Trophoblast cell (in vitro differentiated cells and primary cell): ENCODE measurements around the gene DAAM1.

ENCODE experiments used
- DNase-seq, 2 donors: peaks; one replicate each; pipeline ENCODE4 v3.0.0-alpha.2; 2016
- H2AFZ ChIP-seq: 2 replicates; pipeline ENCODE4 v1.6.1; 2013; ENCODE audit warnings: low read length, moderate library complexity, mild to moderate bottlenecking; ENCODE audit not compliant: insufficient read depth, poor library complexity
- H2AK5ac ChIP-seq: 2 replicates; pipeline ENCODE4 v1.6.1; 2013; ENCODE audit warnings: mild to moderate bottlenecking, low read length
- H2BK120ac ChIP-seq: 2 replicates; pipeline ENCODE4 v1.6.1; 2013; ENCODE audit warnings: low read length, mild to moderate bottlenecking, moderate library complexity; ENCODE audit not compliant: insufficient read depth, poor library complexity
- H2BK12ac ChIP-seq: 2 replicates; pipeline ENCODE4 v1.6.1; 2013; ENCODE audit warnings: mild to moderate bottlenecking, low read length, moderate library complexity
- H2BK5ac ChIP-seq: 2 replicates; pipeline ENCODE4 v1.6.1; 2013; ENCODE audit warnings: low read length, low read depth, moderate library complexity, mild to moderate bottlenecking; ENCODE audit not compliant: poor library complexity
- H3K14ac ChIP-seq: 2 replicates; pipeline ENCODE4 v1.6.1; 2013; ENCODE audit warnings: mild to moderate bottlenecking, low read length
- H3K18ac ChIP-seq: 2 replicates; pipeline ENCODE4 v1.6.1; 2013; ENCODE audit warnings: mild to moderate bottlenecking, low read length
- H3K23ac ChIP-seq: 2 replicates; pipeline ENCODE4 v1.6.1; 2013; ENCODE audit warnings: low read length
- H3K27ac ChIP-seq: 2 replicates; pipeline ENCODE4 v1.5.1; 2013; ENCODE audit warnings: low read depth, mild to moderate bottlenecking, inconsistent platforms, low read length, moderate library complexity
- H3K27me3 ChIP-seq: 2 replicates; pipeline ENCODE4 v1.6.1; 2013; ENCODE audit warnings: inconsistent platforms, mild to moderate bottlenecking, low read length, moderate library complexity; ENCODE audit not compliant: insufficient read depth
- H3K36me3 ChIP-seq, 2 experiments: 1 replicate in 1 of 2; 2 replicates in 1 of 2; pipeline ENCODE4 v1.6.1; 2013; ENCODE audit warnings: low read length in 2 of 2, mild to moderate bottlenecking in 2 of 2, moderate library complexity in 1 of 2; ENCODE audit not compliant: insufficient read depth in 2 of 2, control insufficient read depth in 1 of 2
- H3K4ac ChIP-seq: 2 replicates; pipeline ENCODE4 v1.6.1; 2013; ENCODE audit warnings: low read depth, mild to moderate bottlenecking, low read length, moderate library complexity
- H3K4me1 ChIP-seq, 2 experiments: 1 replicate in 1 of 2; 2 replicates in 1 of 2; pipeline ENCODE4 v1.6.1; 2013; ENCODE audit warnings: low read length in 2 of 2, mild to moderate bottlenecking in 2 of 2, moderate library complexity in 1 of 2; ENCODE audit not compliant: insufficient read depth in 2 of 2, control insufficient read depth in 1 of 2
- H3K4me2 ChIP-seq: 2 replicates; pipeline ENCODE4 v1.6.1; 2013; ENCODE audit warnings: inconsistent platforms, mild to moderate bottlenecking, low read length, moderate library complexity
- H3K4me3 ChIP-seq: 2 replicates; pipeline ENCODE4 v1.5.1; 2013; ENCODE audit warnings: mild to moderate bottlenecking, low read depth, low read length, inconsistent platforms
- H3K79me1 ChIP-seq: one replicate; pipeline ENCODE4 v1.6.1; 2013; ENCODE audit warnings: low read length
- H3K79me2 ChIP-seq: 2 replicates; pipeline ENCODE4 v1.6.1; 2013; ENCODE audit warnings: low read length, mild to moderate bottlenecking; ENCODE audit not compliant: control insufficient read depth, insufficient read depth, poor library complexity
- H3K9ac ChIP-seq: 2 replicates; pipeline ENCODE4 v1.6.1; 2013; ENCODE audit warnings: mild to moderate bottlenecking, low read length
- H3K9me3 ChIP-seq: 2 replicates; pipeline ENCODE4 v1.6.1; 2013; ENCODE audit warnings: low read depth, mild to moderate bottlenecking, control low read depth, inconsistent platforms, low read length; ENCODE audit not compliant: insufficient read depth
- H4K12ac ChIP-seq: 2 replicates; pipeline ENCODE4 v1.6.1; 2013; ENCODE audit warnings: low read depth, mild to moderate bottlenecking, low read length, moderate library complexity
- H4K8ac ChIP-seq: 2 replicates; pipeline ENCODE4 v1.6.1; 2013; ENCODE audit warnings: low read depth, mild to moderate bottlenecking, low read length, moderate library complexity
- H4K91ac ChIP-seq: one replicate; pipeline ENCODE4 v1.6.1; 2013; ENCODE audit warnings: low read depth, mild to moderate bottlenecking, low read length, moderate library complexity
- WGBS: extraction: QIAGEN DNeasy Blood & Tissue Kit; methylation state at CpG from one replicate; pipeline ENCODE4 v1.1.7; 2013; ENCODE audit warnings: missing lambda C conversion rate; ENCODE audit not compliant: insufficient read length, insufficient coverage; ENCODE audit errors: extremely low coverage; 5-methylcytosine and 5-hydroxymethylcytosine counted together

Gene DAAM1

GRCh38 chr14:59347511-59347900, 159.0 kb downstream of the DAAM1 start:
- H3K4me3 ChIP-seq = no peak overlapping the region
- WGBS = no CpG with 5 or more reads among the region's 5 CpGs
- H3K9ac ChIP-seq = no peak overlapping the region
- peaks cover 9 to 29% of the 10 kb centered on the region in 2 experiments for H3K36me3 ChIP-seq
- DNase-seq = no peak
- H3K79me1 ChIP-seq = peaks cover 2% of the 10 kb centered on the region
- no peak overlapping the region for H3K4ac ChIP-seq
- no peak overlapping the region for H2BK120ac ChIP-seq
- H3K4me2 ChIP-seq = no peak overlapping the region
- H2BK5ac ChIP-seq = no peak overlapping the region
- no peak overlapping the region for H3K18ac ChIP-seq
- H3K23ac ChIP-seq = no peak overlapping the region
- peaks cover 12 to 13% of the 10 kb centered on the region in 2 experiments for H3K4me1 ChIP-seq
- H2AFZ ChIP-seq = no peak overlapping the region
- H4K12ac ChIP-seq = no peak overlapping the region
- no peak overlapping the region for H3K14ac ChIP-seq
- H4K91ac ChIP-seq = no peak overlapping the region
- no peak overlapping the region for H3K27ac ChIP-seq
- no peak overlapping the region for H2AK5ac ChIP-seq
- no peaks in the 10 kb centered on the region for H3K79me2 ChIP-seq
- H4K8ac ChIP-seq = no peak overlapping the region
- no peak overlapping the region for H2BK12ac ChIP-seq
- H3K27me3 ChIP-seq = no peaks in the 10 kb centered on the region
- H3K9me3 ChIP-seq = peaks cover 2% of the 10 kb centered on the region

GRCh38 chr14:59347915-59348314, 159.4 kb downstream of the DAAM1 start:
- H2BK12ac ChIP-seq = no peak overlapping the region
- no peak overlapping the region for H4K12ac ChIP-seq
- H3K36me3 ChIP-seq = peaks cover 9 to 30% of the 10 kb centered on the region in 2 experiments
- H3K27me3 ChIP-seq = no peaks in the 10 kb centered on the region
- peaks cover 2% of the 10 kb centered on the region for H3K79me1 ChIP-seq
- peaks cover 2% of the 10 kb centered on the region for H3K9me3 ChIP-seq
- H2BK5ac ChIP-seq = no peak overlapping the region
- H4K91ac ChIP-seq = no peak overlapping the region
- peaks cover 7 to 9% of the 10 kb centered on the region in 2 experiments for H3K4me1 ChIP-seq
- no peaks in the 10 kb centered on the region for H3K79me2 ChIP-seq
- no peak overlapping the region for H3K4me3 ChIP-seq
- H3K4ac ChIP-seq = no peak overlapping the region
- no peak overlapping the region for H3K9ac ChIP-seq
- H2AFZ ChIP-seq = no peak overlapping the region
- no peak overlapping the region for H3K14ac ChIP-seq
- no CpG with 5 or more reads among the region's 3 CpGs for WGBS
- no peak overlapping the region for H3K27ac ChIP-seq
- H3K18ac ChIP-seq = no peak overlapping the region
- no peak overlapping the region for H3K23ac ChIP-seq
- H3K4me2 ChIP-seq = no peak overlapping the region
- H4K8ac ChIP-seq = no peak overlapping the region
- H2AK5ac ChIP-seq = no peak overlapping the region
- DNase-seq = no peak
- H2BK120ac ChIP-seq = no peak overlapping the region

- Histone ChIP-seq H3K9ac (no peak overlapping the region), H2AK5ac (no peak overlapping the region), H3K27ac (no peak overlapping the region), H2BK12ac (no peak overlapping the region), H4K91ac (no peak overlapping the region), H3K14ac (no peak overlapping the region), H3K79me1 (no peaks in the 10 kb centered on the region), H3K27me3 (no peaks in the 10 kb centered on the region), H2BK120ac (no peak overlapping the region), H3K4me2 (no peak overlapping the region), H4K8ac (no peak overlapping the region), H3K36me3 (peaks cover 9 to 32% of the 10 kb centered on the region in 2 experiments), H3K4ac (no peak overlapping the region), H4K12ac (no peak overlapping the region), H3K23ac (no peak overlapping the region), H3K79me2 (no peaks in the 10 kb centered on the region), H3K4me3 (no peak overlapping the region), H3K18ac (no peak overlapping the region), H3K4me1 (no peaks in the 10 kb centered on the region), H2BK5ac (no peak overlapping the region), H2AFZ (no peak overlapping the region), H3K9me3 (peaks cover 2% of the 10 kb centered on the region)
- WGBS = no CpG with 5 or more reads among the region's 4 CpGs
- DNase-seq = no peak
These were observed 160.8 kb downstream of the DAAM1 start for GRCh38 chr14:59349258-59349701.

- Histone ChIP-seq H2BK5ac (no peak overlapping the region), H4K91ac (no peak overlapping the region), H3K4me3 (no peak overlapping the region), H3K9me3 (peaks cover 2% of the 10 kb centered on the region), H3K14ac (no peak overlapping the region), H2AFZ (no peak overlapping the region), H3K79me2 (no peaks in the 10 kb centered on the region), H3K4me1 (peaks cover 0 to under 1% of the 10 kb centered on the region in 2 experiments), H3K23ac (no peak overlapping the region), H4K12ac (no peak overlapping the region), H3K27me3 (no peaks in the 10 kb centered on the region), H2BK120ac (no peak overlapping the region), H3K27ac (no peak overlapping the region), H2BK12ac (no peak overlapping the region), H3K18ac (no peak overlapping the region), H3K79me1 (no peaks in the 10 kb centered on the region), H2AK5ac (no peak overlapping the region), H4K8ac (no peak overlapping the region), H3K4ac (no peak overlapping the region), H3K4me2 (no peak overlapping the region), H3K9ac (no peak overlapping the region), H3K36me3 (peaks cover 12 to 37% of the 10 kb centered on the region in 2 experiments)
- no CpG with 5 or more reads among the region's 3 CpGs for WGBS
- no peak for DNase-seq
These were observed 164.5 kb downstream of the DAAM1 start for GRCh38 chr14:59352961-59353360.
